Measurements from ENCODE around the gene RPS15.

RPS15 gene

DNA sequence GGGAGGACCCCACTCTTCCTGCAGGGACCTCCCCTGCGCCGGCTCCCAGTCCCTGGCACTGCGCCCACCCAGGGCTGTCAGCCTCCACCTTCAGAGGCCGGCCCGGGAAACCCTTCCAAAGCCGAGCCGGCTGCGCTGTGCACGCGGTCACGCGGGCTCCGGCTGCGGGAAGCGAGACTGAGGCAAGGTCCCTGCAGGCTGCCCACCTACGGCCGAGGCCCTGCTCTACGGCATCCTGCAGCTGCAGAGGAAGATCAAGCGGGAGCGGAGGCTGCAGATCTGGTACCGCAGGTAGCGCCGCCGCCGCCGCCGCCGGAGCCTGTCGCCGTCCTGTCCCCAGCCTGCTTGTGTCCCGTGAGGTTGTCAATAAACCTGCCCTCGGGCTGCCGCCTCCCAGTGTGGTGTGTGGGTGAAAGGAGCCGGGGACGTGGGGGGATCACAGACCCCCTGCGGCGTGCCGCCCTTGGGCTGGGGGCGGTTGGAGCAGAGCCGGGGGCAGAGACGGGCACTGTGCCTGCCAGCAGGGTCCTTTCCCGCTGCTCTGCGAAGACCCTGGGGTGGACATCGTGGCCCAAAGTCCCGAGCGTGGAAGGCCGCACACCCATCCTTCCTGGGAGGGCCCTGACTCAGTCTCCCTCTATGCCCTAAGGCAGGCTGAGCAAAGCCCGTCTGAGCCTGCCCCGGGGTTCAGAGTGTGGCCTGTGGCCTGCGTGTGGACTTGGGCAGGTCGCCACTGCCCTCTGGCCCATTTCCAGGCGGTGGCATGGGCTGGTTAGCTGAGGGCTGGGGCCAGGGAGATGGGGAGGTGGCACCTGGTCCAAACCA lies 42.8 kb upstream of the RPS15 start:
- Histone ChIP-seq H3K9ac (no peak overlapping the region), H3K79me2 (ENCODE audit: insufficient read depth, low read depth) (no peaks in the 10 kb centered on the region), H3K4me1 (ENCODE audit: low read depth, poor library complexity, severe bottlenecking) (peaks cover 8% of the 10 kb centered on the region), H3K27ac (no peak overlapping the region), H4K20me1 (ENCODE audit: insufficient read depth) (no peaks in the 10 kb centered on the region), H3K4me2 (no peak overlapping the region), H2AFZ (ENCODE audit: low read depth) (no peak overlapping the region), H3K4me3 (IDR thresholded peaks at IDR 0.05; ENCODE audit: insufficient read depth, low read depth, low read length) (no peak overlapping the region), H3K27me3 (ENCODE audit: insufficient read depth, low read depth) (no peaks in the 10 kb centered on the region), H3K36me3 (ENCODE audit: insufficient read depth) (no peaks in the 10 kb centered on the region)
- TF ChIP-seq, protein P1, sequence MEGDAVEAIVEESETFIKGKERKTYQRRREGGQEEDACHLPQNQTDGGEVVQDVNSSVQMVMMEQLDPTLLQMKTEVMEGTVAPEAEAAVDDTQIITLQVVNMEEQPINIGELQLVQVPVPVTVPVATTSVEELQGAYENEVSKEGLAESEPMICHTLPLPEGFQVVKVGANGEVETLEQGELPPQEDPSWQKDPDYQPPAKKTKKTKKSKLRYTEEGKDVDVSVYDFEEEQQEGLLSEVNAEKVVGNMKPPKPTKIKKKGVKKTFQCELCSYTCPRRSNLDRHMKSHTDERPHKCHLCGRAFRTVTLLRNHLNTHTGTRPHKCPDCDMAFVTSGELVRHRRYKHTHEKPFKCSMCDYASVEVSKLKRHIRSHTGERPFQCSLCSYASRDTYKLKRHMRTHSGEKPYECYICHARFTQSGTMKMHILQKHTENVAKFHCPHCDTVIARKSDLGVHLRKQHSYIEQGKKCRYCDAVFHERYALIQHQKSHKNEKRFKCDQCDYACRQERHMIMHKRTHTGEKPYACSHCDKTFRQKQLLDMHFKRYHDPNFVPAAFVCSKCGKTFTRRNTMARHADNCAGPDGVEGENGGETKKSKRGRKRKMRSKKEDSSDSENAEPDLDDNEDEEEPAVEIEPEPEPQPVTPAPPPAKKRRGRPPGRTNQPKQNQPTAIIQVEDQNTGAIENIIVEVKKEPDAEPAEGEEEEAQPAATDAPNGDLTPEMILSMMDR (conservative IDR thresholded peaks at IDR 0.05; ENCODE audit: low read depth, low read length): no peak

DNA sequence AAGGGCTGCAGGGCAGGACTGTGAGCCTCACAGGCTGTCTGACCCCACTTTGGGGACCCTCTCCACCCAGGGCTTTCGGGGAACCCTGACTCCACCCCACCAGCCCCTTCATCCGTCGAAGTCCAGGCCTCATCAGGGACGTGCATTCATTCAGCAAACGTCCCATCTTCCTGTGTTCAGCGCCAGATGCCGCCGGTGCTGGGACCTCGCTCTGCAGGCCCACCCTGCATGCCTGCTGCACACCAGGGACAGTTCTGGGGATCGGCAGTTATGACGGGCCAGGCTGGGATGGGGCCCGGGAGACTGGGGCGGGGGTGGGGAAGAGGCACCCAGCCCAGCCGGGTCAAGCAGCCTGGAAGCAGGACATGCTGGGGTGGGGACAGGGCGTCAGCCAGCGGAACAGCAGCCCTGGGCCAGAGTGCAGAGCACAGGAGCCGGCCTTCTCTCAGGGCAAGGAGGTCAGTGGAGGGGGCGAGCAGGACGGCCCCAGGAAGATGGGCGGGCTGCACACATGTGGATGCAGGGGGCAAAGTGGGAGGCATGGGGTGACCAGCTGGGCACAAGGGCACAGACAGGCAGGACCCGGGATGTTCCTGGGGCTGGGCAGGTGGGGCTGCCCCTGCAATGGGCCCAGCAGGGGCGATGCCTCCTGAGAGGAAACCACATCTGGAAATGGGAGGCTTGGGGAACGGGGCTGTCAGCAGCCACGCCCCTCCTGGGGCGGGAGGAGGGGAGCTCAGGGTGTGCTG lies 42.0 kb upstream of the RPS15 start:
- Histone ChIP-seq H3K9ac (no peak overlapping the region), H3K36me3 (ENCODE audit: insufficient read depth) (no peaks in the 10 kb centered on the region), H3K4me3 (IDR thresholded peaks at IDR 0.05; ENCODE audit: insufficient read depth, low read depth, low read length) (no peak overlapping the region), H4K20me1 (ENCODE audit: insufficient read depth) (no peaks in the 10 kb centered on the region), H3K79me2 (ENCODE audit: insufficient read depth, low read depth) (no peaks in the 10 kb centered on the region), H3K27me3 (ENCODE audit: insufficient read depth, low read depth) (no peaks in the 10 kb centered on the region), H2AFZ (ENCODE audit: low read depth) (no peak overlapping the region), H3K4me2 (no peak overlapping the region), H3K27ac (no peak overlapping the region), H3K4me1 (ENCODE audit: low read depth, poor library complexity, severe bottlenecking) (peaks cover 10% of the 10 kb centered on the region)
- TF ChIP-seq, protein P1 (conservative IDR thresholded peaks at IDR 0.05; ENCODE audit: low read depth, low read length): no peak

DNA sequence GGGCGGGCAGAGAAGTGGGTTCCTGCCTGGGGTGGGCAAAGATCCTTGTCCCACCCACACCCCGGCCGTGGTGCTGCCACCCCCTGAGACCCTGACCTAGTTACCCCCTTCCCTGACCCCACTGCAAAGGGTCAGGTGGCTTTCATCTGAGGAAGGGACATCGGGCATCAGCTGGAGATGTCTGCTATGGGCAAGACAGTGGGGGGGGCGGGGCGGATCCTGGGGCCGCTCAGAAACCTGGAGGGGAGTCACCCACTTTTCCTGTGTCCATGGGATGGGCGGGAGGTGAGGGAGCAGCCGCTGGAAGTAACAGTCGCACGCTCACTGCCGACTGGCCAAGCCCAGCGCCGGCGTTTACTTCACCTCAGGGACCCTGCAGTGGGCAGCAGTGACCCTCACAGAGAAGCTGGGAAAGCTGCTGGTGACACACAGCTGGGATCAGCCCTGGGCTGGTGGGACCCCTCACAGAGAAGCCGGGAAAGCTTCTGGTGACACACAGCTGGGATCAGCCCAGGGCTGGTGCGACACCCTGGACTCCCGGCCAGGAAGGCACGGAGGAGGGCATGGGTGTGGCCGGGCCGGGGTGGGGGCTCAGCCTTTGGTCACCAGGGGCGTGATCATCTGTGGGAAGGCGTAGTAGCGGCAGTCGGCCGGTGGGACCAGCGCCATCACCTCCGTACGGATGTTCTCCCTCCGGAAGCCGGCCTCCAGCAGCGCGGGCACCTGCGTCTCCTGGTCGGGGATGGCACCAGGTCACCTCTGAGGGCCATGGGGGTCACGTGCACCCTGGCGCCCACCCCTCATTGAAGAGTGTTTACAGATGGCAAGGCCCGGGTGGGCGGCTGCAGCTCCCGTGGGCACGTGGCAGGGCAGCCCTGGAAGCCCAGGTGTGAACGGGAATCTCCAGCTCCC lies 41.2 kb upstream of the RPS15 start:
- H3K27me3 ChIP-seq (ENCODE audit: insufficient read depth, low read depth): no peaks in the 10 kb centered on the region
- H3K4me2 ChIP-seq: no peak overlapping the region
- H3K79me2 ChIP-seq (ENCODE audit: insufficient read depth, low read depth): no peaks in the 10 kb centered on the region
- H3K4me1 ChIP-seq (ENCODE audit: low read depth, poor library complexity, severe bottlenecking): peaks cover 13% of the 10 kb centered on the region
- no peaks in the 10 kb centered on the region for H4K20me1 ChIP-seq (ENCODE audit: insufficient read depth)
- H3K4me3 ChIP-seq (IDR thresholded peaks at IDR 0.05; ENCODE audit: insufficient read depth, low read depth, low read length): no peak overlapping the region
- no peak overlapping the region for H3K27ac ChIP-seq
- TF ChIP-seq, protein P1 (conservative IDR thresholded peaks at IDR 0.05; ENCODE audit: low read depth, low read length): no peak
- H3K36me3 ChIP-seq (ENCODE audit: insufficient read depth): no peaks in the 10 kb centered on the region
- no peak overlapping the region for H2AFZ ChIP-seq (ENCODE audit: low read depth)
- no peak overlapping the region for H3K9ac ChIP-seq

DNA sequence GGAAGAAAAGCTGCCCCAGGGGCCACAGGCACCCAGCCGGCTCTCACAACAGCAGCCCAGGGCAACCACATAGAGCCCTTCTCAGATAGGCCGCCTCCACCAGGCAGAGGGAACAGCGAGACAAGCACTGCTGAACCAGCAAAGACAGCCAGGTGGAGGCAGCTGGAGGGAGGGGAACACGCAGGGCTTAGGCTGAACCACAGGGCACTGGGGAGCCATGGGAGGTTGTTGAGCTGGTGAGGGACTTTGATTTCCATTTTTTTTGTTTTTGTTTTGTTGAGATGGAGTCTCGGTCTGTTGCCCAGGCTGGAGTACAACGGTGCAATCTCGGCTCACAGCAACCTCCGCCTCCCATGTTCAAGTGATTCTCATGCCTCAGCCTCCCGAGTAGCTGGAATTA lies 40.4 kb upstream of the RPS15 start:
- H3K79me2 ChIP-seq (ENCODE audit: insufficient read depth, low read depth): no peaks in the 10 kb centered on the region
- H3K4me3 ChIP-seq (IDR thresholded peaks at IDR 0.05; ENCODE audit: insufficient read depth, low read depth, low read length): no peak overlapping the region
- H3K27ac ChIP-seq: no peak overlapping the region
- H3K9ac ChIP-seq: no peak overlapping the region
- no peaks in the 10 kb centered on the region for H3K36me3 ChIP-seq (ENCODE audit: insufficient read depth)
- no peak overlapping the region for H3K4me2 ChIP-seq
- H3K27me3 ChIP-seq (ENCODE audit: insufficient read depth, low read depth): no peaks in the 10 kb centered on the region
- TF ChIP-seq, protein P1 (conservative IDR thresholded peaks at IDR 0.05; ENCODE audit: low read depth, low read length): no peak
- no peak overlapping the region for H2AFZ ChIP-seq (ENCODE audit: low read depth)
- peaks cover 13% of the 10 kb centered on the region for H3K4me1 ChIP-seq (ENCODE audit: low read depth, poor library complexity, severe bottlenecking)
- no peaks in the 10 kb centered on the region for H4K20me1 ChIP-seq (ENCODE audit: insufficient read depth)

Measured in KMS-11 (cell line).